ENCODE data around the gene AHR.

AHR gene

GRCh38 chr7:17298102-17298839 is at the start of gene AHR:
TSS of gene AHR (plus strand) at chr7:17298652. CDS start at chr7:17299265, 613 bp downstream.
- Histone ChIP-seq H3K27me3 (peaks cover 37 to 54% (median 46%) of the 10 kb centered on the region in 11 experiments), H3K4me2 (peak within 1 kb of the TSS; percentile 93 to 100 (median 98)), H3K4me1 (peaks cover 9 to 28% (median 18%) of the 10 kb centered on the region in 10 experiments), H3K9me3 (replicated peaks in 1 of 11) (peaks cover 0 to 15% (median 6%) of the 10 kb centered on the region in 11 experiments; a peak in 12 of 22 replicates), H3K9ac (peak within 1 kb of the TSS in 8 of 11 experiments; percentile 4 to 81 (median 56); a peak in 11 of 22 replicates), H3K4me3 (peak within 1 kb of the TSS; percentile 52 to 85 (median 64)), H3K27ac (peak within 1 kb of the TSS in 3 of 11 experiments; percentile 57 to 73 (median 70); a peak in 7 of 22 replicates), H3K36me3 (no peaks in the 10 kb centered on the region), H4K20me1 (peaks cover 0 to 5% (median 0%) of the 10 kb centered on the region in 11 experiments; a peak in 1 of 22 replicates)
- no peak for TF ChIP-seq Cebpa-rat (IDR thresholded peaks at IDR 0.05)

- no peak overlapping the region for H3K4me3 ChIP-seq
- H3K4me2 ChIP-seq = no peak overlapping the region
- H3K9me3 ChIP-seq (replicated peaks in 1 of 11) = peaks cover 0 to 2% (median 0%) of the 10 kb centered on the region in 11 experiments; a peak in 1 of 22 replicates
Observed at GRCh38 chr7:17253885-17254284, 44.6 kb upstream of the AHR start.

GRCh38 chr7:17255926-17256325 is 42.5 kb upstream of the AHR start:
- TF ChIP-seq Cebpa-rat (IDR thresholded peaks at IDR 0.05) = no peak
- Histone ChIP-seq H3K27me3 (no peaks in the 10 kb centered on the region), H3K4me3 (no peak overlapping the region), H3K9ac (no peak overlapping the region), H3K4me2 (peak overlapping the region in 3 of 11 experiments; percentile 16 to 38 (median 36); a peak in 4 of 22 replicates), H3K4me1 (peaks cover 0 to 23% (median 0%) of the 10 kb centered on the region in 10 experiments; a peak in 6 of 20 replicates), H3K27ac (no peak overlapping the region), H3K36me3 (no peaks in the 10 kb centered on the region), H4K20me1 (no peaks in the 10 kb centered on the region), H3K9me3 (replicated peaks in 1 of 11) (peaks cover 0 to 2% (median 0%) of the 10 kb centered on the region in 11 experiments; a peak in 1 of 22 replicates)

More at GRCh38 chr7:17253885-17254284, 44.6 kb upstream of the AHR start:
- Histone ChIP-seq H3K27ac (no peak overlapping the region), H3K4me1 (peaks cover 0 to 17% (median 0%) of the 10 kb centered on the region in 10 experiments; a peak in 6 of 20 replicates), H3K36me3 (no peaks in the 10 kb centered on the region), H3K9ac (no peak overlapping the region), H3K27me3 (no peaks in the 10 kb centered on the region), H4K20me1 (no peaks in the 10 kb centered on the region)
- no peak for TF ChIP-seq Cebpa-rat (IDR thresholded peaks at IDR 0.05)

- Histone ChIP-seq H3K27ac (no peak overlapping the region), H3K4me3 (no peak overlapping the region), H3K4me2 (peak overlapping the region in 3 of 11 experiments; percentile 16 to 38 (median 36); a peak in 4 of 22 replicates), H3K36me3 (no peaks in the 10 kb centered on the region), H3K9ac (no peak overlapping the region), H4K20me1 (no peaks in the 10 kb centered on the region), H3K9me3 (replicated peaks in 1 of 11) (peaks cover 0 to 2% (median 0%) of the 10 kb centered on the region in 11 experiments; a peak in 1 of 22 replicates), H3K27me3 (no peaks in the 10 kb centered on the region), H3K4me1 (peaks cover 0 to 23% (median 0%) of the 10 kb centered on the region in 10 experiments; a peak in 6 of 20 replicates)
- no peak for TF ChIP-seq Cebpa-rat (IDR thresholded peaks at IDR 0.05)
Observed at GRCh38 chr7:17256375-17256774, 42.1 kb upstream of the AHR start.

GRCh38 chr7:17266565-17266964 is 31.9 kb upstream of the AHR start:
- no peaks in the 10 kb centered on the region for H4K20me1 ChIP-seq
- peaks cover 33 to 75% (median 52%) of the 10 kb centered on the region in 11 experiments for H3K9me3 ChIP-seq (replicated peaks in 1 of 11)
- no peak for TF ChIP-seq Cebpa-rat (IDR thresholded peaks at IDR 0.05)

GRCh38 chr7:17269341-17270221 is 28.9 kb upstream of the AHR start:
- no peak for TF ChIP-seq Cebpa-rat (IDR thresholded peaks at IDR 0.05)
- H4K20me1 ChIP-seq = no peaks in the 10 kb centered on the region
- H3K36me3 ChIP-seq = 0 out of 22 replicates have a peak, but pooled peaks cover 0 to 6% (median 0%) of the 10 kb centered on the region in 11 experiments
- H3K27ac ChIP-seq = no peak overlapping the region
- H3K9ac ChIP-seq = no peak overlapping the region
- H3K27me3 ChIP-seq = peaks cover 0 to 26% (median 0%) of the 10 kb centered on the region in 11 experiments; a peak in 3 of 22 replicates
- peaks cover 0 to 8% (median 5%) of the 10 kb centered on the region in 10 experiments; a peak in 10 of 20 replicates for H3K4me1 ChIP-seq
- H3K4me3 ChIP-seq = no peak overlapping the region
- peaks cover 37 to 96% (median 57%) of the 10 kb centered on the region in 11 experiments for H3K9me3 ChIP-seq (replicated peaks in 1 of 11)
- H3K4me2 ChIP-seq = no peak overlapping the region

More at GRCh38 chr7:17266565-17266964, 31.9 kb upstream of the AHR start:
- Histone ChIP-seq H3K9ac (no peak overlapping the region), H3K4me1 (peaks cover 0 to 1% (median 0%) of the 10 kb centered on the region in 10 experiments; a peak in 1 of 20 replicates), H3K36me3 (0 out of 22 replicates have a peak, but pooled peaks cover 0 to 4% (median 0%) of the 10 kb centered on the region in 11 experiments), H3K27ac (no peak overlapping the region), H3K4me3 (no peak overlapping the region), H3K4me2 (no peak overlapping the region), H3K27me3 (peaks cover 0 to 6% (median 0%) of the 10 kb centered on the region in 11 experiments; a peak in 2 of 22 replicates)

- no peak for TF ChIP-seq Cebpa-rat (IDR thresholded peaks at IDR 0.05)
- no peak overlapping the region for H3K9ac ChIP-seq
Observed at GRCh38 chr7:17274551-17275245, 23.8 kb upstream of the AHR start.

More at GRCh38 chr7:17274551-17275245, 23.8 kb upstream of the AHR start:
- Histone ChIP-seq H3K9me3 (replicated peaks in 1 of 11) (peaks cover 21 to 48% (median 23%) of the 10 kb centered on the region in 11 experiments), H4K20me1 (no peaks in the 10 kb centered on the region), H3K27me3 (peaks cover 0 to 41% (median 0%) of the 10 kb centered on the region in 11 experiments; a peak in 4 of 22 replicates), H3K4me1 (peaks cover 0 to 17% (median 9%) of the 10 kb centered on the region in 10 experiments; a peak in 11 of 20 replicates), H3K4me3 (no peak overlapping the region), H3K36me3 (0 out of 22 replicates have a peak, but pooled peaks cover 0 to 6% (median 0%) of the 10 kb centered on the region in 11 experiments), H3K4me2 (peak overlapping the region in 7 of 11 experiments; percentile 23 to 78 (median 56); a peak in 12 of 22 replicates), H3K27ac (no peak overlapping the region)
